ENCODE data around the gene AGBL4. TPM values are rescaled to one million over a fixed set of nuclear protein-coding genes. Genes with fewer than 3 reads are reported as not detected.

AGBL4 gene
- total and polyA plus RNA-seq, 2 donors, result 0.18 to 0.24 TPM

- Histone ChIP-seq H3K4me1 (ENCODE audit: control insufficient read depth in 2 of 2, insufficient read depth in 2 of 2, low read length in 2 of 2) (no peaks in the 10 kb centered on the region), H3K9me3 (ENCODE audit: control insufficient read depth in 2 of 2, insufficient read depth in 1 of 2, low read length in 1 of 2) (no peaks in the 10 kb centered on the region), H3K27ac (ENCODE audit: low read depth in 1 of 2, low read length in 1 of 2) (no peak overlapping the region), H3K36me3 (ENCODE audit: control insufficient read depth in 2 of 2, insufficient read depth in 2 of 2, low read length in 1 of 2) (no peaks in the 10 kb centered on the region), H3K27me3 (ENCODE audit: control insufficient read depth in 2 of 2, insufficient read depth in 1 of 2, low read length in 1 of 2) (no peaks in the 10 kb centered on the region), H3K4me3 (ENCODE audit: low read length in 2 of 2) (no peak overlapping the region)
- 92% methylated on average over 2 of the region's 2 CpGs for WGBS
- DNase-seq (ENCODE audit: low read depth in 6 of 9, low spot score in 9 of 9), result no peak
These were observed 1027.4 kb downstream of the AGBL4 start for GRCh38 chr1:48996311-48996710.

DNA sequence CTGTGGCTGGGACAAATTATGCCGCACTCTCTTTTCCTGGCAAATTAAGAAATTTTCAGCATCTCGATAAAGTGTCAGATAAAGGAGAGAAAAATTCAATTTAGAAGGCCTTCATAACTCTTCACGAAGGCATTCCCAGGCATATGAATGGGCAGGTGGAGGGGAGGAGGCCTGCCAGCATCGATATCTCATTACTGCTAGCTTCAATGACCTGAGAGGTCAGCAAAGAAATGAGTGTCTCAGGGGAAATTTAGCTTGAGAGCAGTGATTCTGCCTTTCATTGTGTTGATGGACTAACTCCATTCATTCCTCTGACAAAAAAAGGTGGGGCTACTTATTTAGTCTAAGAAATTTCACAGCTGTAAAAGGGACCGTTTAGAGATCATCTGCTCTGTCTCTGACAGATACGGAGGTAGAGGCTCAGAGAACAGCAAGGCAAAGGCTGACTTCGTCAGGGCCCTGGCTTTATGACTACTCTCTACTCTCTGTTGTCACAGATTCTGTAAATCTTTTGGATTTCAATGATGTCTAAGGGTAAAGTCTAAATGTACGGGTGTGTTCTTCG is 1035.0 kb downstream of the AGBL4 start:
- Histone ChIP-seq H3K36me3 (ENCODE audit: control insufficient read depth in 2 of 2, insufficient read depth in 2 of 2, low read length in 1 of 2) (no peaks in the 10 kb centered on the region), H3K4me3 (ENCODE audit: low read length in 2 of 2) (no peak overlapping the region), H3K27me3 (ENCODE audit: control insufficient read depth in 2 of 2, insufficient read depth in 1 of 2, low read length in 1 of 2) (no peaks in the 10 kb centered on the region), H3K27ac (ENCODE audit: low read depth in 1 of 2, low read length in 1 of 2) (no peak overlapping the region), H3K4me1 (ENCODE audit: control insufficient read depth in 2 of 2, insufficient read depth in 2 of 2, low read length in 2 of 2) (no peaks in the 10 kb centered on the region), H3K9me3 (ENCODE audit: control insufficient read depth in 2 of 2, insufficient read depth in 1 of 2, low read length in 1 of 2) (no peaks in the 10 kb centered on the region)
- DNase-seq (ENCODE audit: low read depth in 6 of 9, low spot score in 9 of 9), result no peak
- WGBS, result 90% methylated on average over 9 of the region's 9 CpGs

DNA sequence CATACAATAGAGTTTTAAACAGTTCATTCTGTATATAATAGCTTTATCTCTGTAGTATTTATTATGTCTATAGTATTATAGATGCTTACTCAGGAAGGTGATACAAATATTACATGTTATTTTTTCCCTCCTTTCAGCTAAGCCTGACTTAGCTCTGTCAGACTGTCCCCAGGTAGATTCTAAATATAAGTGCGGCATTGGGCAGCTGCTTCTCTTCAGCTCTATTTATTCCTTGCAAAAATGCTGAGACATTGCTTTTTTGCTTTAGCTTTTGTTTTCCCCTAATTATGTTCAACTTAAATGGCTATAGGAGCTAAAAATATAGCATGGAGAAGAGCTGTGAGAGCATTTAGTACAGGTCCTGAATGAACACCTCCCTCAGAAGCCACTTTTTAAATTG is 1043.8 kb downstream of the AGBL4 start:
- Histone ChIP-seq H3K27me3 (ENCODE audit: control insufficient read depth in 2 of 2, insufficient read depth in 1 of 2, low read length in 1 of 2) (no peaks in the 10 kb centered on the region), H3K36me3 (ENCODE audit: control insufficient read depth in 2 of 2, insufficient read depth in 2 of 2, low read length in 1 of 2) (no peaks in the 10 kb centered on the region), H3K4me1 (ENCODE audit: control insufficient read depth in 2 of 2, insufficient read depth in 2 of 2, low read length in 2 of 2) (no peaks in the 10 kb centered on the region), H3K9me3 (ENCODE audit: control insufficient read depth in 2 of 2, insufficient read depth in 1 of 2, low read length in 1 of 2) (no peaks in the 10 kb centered on the region), H3K4me3 (ENCODE audit: low read length in 2 of 2) (no peak overlapping the region), H3K27ac (ENCODE audit: low read depth in 1 of 2, low read length in 1 of 2) (no peak overlapping the region)
- no peak for DNase-seq (ENCODE audit: low read depth in 6 of 9, low spot score in 9 of 9)
- 92% methylated on average over 1 of the region's 1 CpG for WGBS

GRCh38 chr1:48978413-48978812 is 1045.3 kb downstream of the AGBL4 start:
- Histone ChIP-seq H3K27me3 (ENCODE audit: control insufficient read depth in 2 of 2, insufficient read depth in 1 of 2, low read length in 1 of 2) (no peaks in the 10 kb centered on the region), H3K4me3 (ENCODE audit: low read length in 2 of 2) (no peak overlapping the region), H3K27ac (ENCODE audit: low read depth in 1 of 2, low read length in 1 of 2) (no peak overlapping the region), H3K9me3 (ENCODE audit: control insufficient read depth in 2 of 2, insufficient read depth in 1 of 2, low read length in 1 of 2) (no peaks in the 10 kb centered on the region), H3K4me1 (ENCODE audit: control insufficient read depth in 2 of 2, insufficient read depth in 2 of 2, low read length in 2 of 2) (no peaks in the 10 kb centered on the region), H3K36me3 (ENCODE audit: control insufficient read depth in 2 of 2, insufficient read depth in 2 of 2, low read length in 1 of 2) (no peaks in the 10 kb centered on the region)
- 30% methylated on average over 2 of the region's 2 CpGs for WGBS
- DNase-seq (ENCODE audit: low read depth in 6 of 9, low spot score in 9 of 9), result no peak

GRCh38 chr1:48977273-48977672 is 1046.5 kb downstream of the AGBL4 start:
- Histone ChIP-seq H3K4me1 (ENCODE audit: control insufficient read depth in 2 of 2, insufficient read depth in 2 of 2, low read length in 2 of 2) (no peaks in the 10 kb centered on the region), H3K9me3 (ENCODE audit: control insufficient read depth in 2 of 2, insufficient read depth in 1 of 2, low read length in 1 of 2) (no peaks in the 10 kb centered on the region), H3K4me3 (ENCODE audit: low read length in 2 of 2) (no peak overlapping the region), H3K36me3 (ENCODE audit: control insufficient read depth in 2 of 2, insufficient read depth in 2 of 2, low read length in 1 of 2) (no peaks in the 10 kb centered on the region), H3K27me3 (ENCODE audit: control insufficient read depth in 2 of 2, insufficient read depth in 1 of 2, low read length in 1 of 2) (no peaks in the 10 kb centered on the region), H3K27ac (ENCODE audit: low read depth in 1 of 2, low read length in 1 of 2) (no peak overlapping the region)
- DNase-seq (ENCODE audit: low read depth in 6 of 9, low spot score in 9 of 9), result no peak
- WGBS, result 90% methylated on average over 2 of the region's 2 CpGs

DNA sequence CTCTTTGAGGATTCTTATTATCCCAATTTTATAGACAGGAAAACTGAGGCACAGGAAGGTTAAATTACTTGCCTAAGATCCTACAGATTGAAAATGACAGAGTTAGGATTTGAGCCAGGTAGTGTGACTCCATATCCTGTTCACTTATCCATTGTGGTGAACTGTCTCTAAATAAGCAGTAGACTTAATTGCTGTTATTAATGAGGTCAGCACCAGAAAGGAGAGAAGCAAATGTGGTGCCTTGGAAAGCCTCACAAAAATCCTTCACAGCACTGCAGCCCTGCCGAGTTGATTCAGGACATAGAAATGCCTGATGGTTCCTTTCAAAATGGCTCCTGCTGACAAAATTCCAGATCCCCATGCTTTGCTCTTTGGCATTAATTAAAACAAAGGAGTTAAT is 1053.8 kb downstream of the AGBL4 start:
- Histone ChIP-seq H3K27ac (ENCODE audit: low read depth in 1 of 2, low read length in 1 of 2) (no peak overlapping the region), H3K4me3 (ENCODE audit: low read length in 2 of 2) (no peak overlapping the region), H3K36me3 (ENCODE audit: control insufficient read depth in 2 of 2, insufficient read depth in 2 of 2, low read length in 1 of 2) (no peaks in the 10 kb centered on the region), H3K9me3 (ENCODE audit: control insufficient read depth in 2 of 2, insufficient read depth in 1 of 2, low read length in 1 of 2) (no peaks in the 10 kb centered on the region), H3K4me1 (ENCODE audit: control insufficient read depth in 2 of 2, insufficient read depth in 2 of 2, low read length in 2 of 2) (no peaks in the 10 kb centered on the region), H3K27me3 (ENCODE audit: control insufficient read depth in 2 of 2, insufficient read depth in 1 of 2, low read length in 1 of 2) (no peaks in the 10 kb centered on the region)
- no peak for DNase-seq (ENCODE audit: low read depth in 6 of 9, low spot score in 9 of 9)
- WGBS, result 89% methylated on average over 1 of the region's 1 CpG

- Histone ChIP-seq H3K9me3 (ENCODE audit: control insufficient read depth in 2 of 2, insufficient read depth in 1 of 2, low read length in 1 of 2) (no peaks in the 10 kb centered on the region), H3K27me3 (ENCODE audit: control insufficient read depth in 2 of 2, insufficient read depth in 1 of 2, low read length in 1 of 2) (no peaks in the 10 kb centered on the region), H3K4me1 (ENCODE audit: control insufficient read depth in 2 of 2, insufficient read depth in 2 of 2, low read length in 2 of 2) (no peaks in the 10 kb centered on the region), H3K27ac (ENCODE audit: low read depth in 1 of 2, low read length in 1 of 2) (no peak overlapping the region), H3K36me3 (ENCODE audit: control insufficient read depth in 2 of 2, insufficient read depth in 2 of 2, low read length in 1 of 2) (no peaks in the 10 kb centered on the region), H3K4me3 (ENCODE audit: low read length in 2 of 2) (no peak overlapping the region)
- WGBS, result 68% methylated on average over 3 of the region's 3 CpGs
- DNase-seq (ENCODE audit: low read depth in 6 of 9, low spot score in 9 of 9), result no peak
These were observed 1056.4 kb downstream of the AGBL4 start for GRCh38 chr1:48967318-48967717.

GRCh38 chr1:48966583-48966982 is 1057.2 kb downstream of the AGBL4 start:
- DNase-seq (ENCODE audit: low read depth in 6 of 9, low spot score in 9 of 9), result no peak
- Histone ChIP-seq H3K4me3 (ENCODE audit: low read length in 2 of 2) (no peak overlapping the region), H3K4me1 (ENCODE audit: control insufficient read depth in 2 of 2, insufficient read depth in 2 of 2, low read length in 2 of 2) (no peaks in the 10 kb centered on the region), H3K27ac (ENCODE audit: low read depth in 1 of 2, low read length in 1 of 2) (no peak overlapping the region), H3K27me3 (ENCODE audit: control insufficient read depth in 2 of 2, insufficient read depth in 1 of 2, low read length in 1 of 2) (no peaks in the 10 kb centered on the region), H3K36me3 (ENCODE audit: control insufficient read depth in 2 of 2, insufficient read depth in 2 of 2, low read length in 1 of 2) (no peaks in the 10 kb centered on the region), H3K9me3 (ENCODE audit: control insufficient read depth in 2 of 2, insufficient read depth in 1 of 2, low read length in 1 of 2) (no peaks in the 10 kb centered on the region)

DNA sequence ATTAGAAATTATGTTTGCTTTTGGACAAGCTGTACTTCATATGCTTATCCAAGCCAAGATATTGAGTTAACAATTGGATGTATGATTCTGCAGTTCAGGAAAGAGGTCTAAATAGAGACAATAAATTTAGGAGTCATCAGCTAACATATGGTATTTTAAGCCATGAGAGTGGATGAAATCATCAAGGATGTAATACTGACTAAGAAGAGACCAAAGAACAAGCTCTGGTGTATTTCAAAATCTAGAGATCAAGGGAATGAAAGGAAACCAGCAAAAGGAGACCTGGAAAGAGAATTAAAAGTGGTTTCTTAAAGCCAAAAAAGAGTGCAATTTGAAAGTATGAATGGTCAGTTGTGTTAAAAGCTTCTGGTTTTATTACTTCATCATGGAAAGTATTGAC is 1063.4 kb downstream of the AGBL4 start:
- no peaks in the 10 kb centered on the region for H3K9me3 ChIP-seq (ENCODE audit: control insufficient read depth in 2 of 2, insufficient read depth in 1 of 2, low read length in 1 of 2)
- H3K4me1 ChIP-seq (ENCODE audit: control insufficient read depth in 2 of 2, insufficient read depth in 2 of 2, low read length in 2 of 2), result no peaks in the 10 kb centered on the region
- no peak overlapping the region for H3K4me3 ChIP-seq (ENCODE audit: low read length in 2 of 2)
- no peak overlapping the region for H3K27ac ChIP-seq (ENCODE audit: low read depth in 1 of 2, low read length in 1 of 2)
- no peaks in the 10 kb centered on the region for H3K27me3 ChIP-seq (ENCODE audit: control insufficient read depth in 2 of 2, insufficient read depth in 1 of 2, low read length in 1 of 2)
- DNase-seq (ENCODE audit: low read depth in 6 of 9, low spot score in 9 of 9), result no peak
- no peaks in the 10 kb centered on the region for H3K36me3 ChIP-seq (ENCODE audit: control insufficient read depth in 2 of 2, insufficient read depth in 2 of 2, low read length in 1 of 2)

GRCh38 chr1:48955774-48956173 is 1068.0 kb downstream of the AGBL4 start:
- DNase-seq (ENCODE audit: low read depth in 6 of 9, low spot score in 9 of 9), result no peak
- H3K4me3 ChIP-seq (ENCODE audit: low read length in 2 of 2), result no peak overlapping the region
- no peaks in the 10 kb centered on the region for H3K36me3 ChIP-seq (ENCODE audit: control insufficient read depth in 2 of 2, insufficient read depth in 2 of 2, low read length in 1 of 2)
- H3K27me3 ChIP-seq (ENCODE audit: control insufficient read depth in 2 of 2, insufficient read depth in 1 of 2, low read length in 1 of 2), result no peaks in the 10 kb centered on the region
- H3K27ac ChIP-seq (ENCODE audit: low read depth in 1 of 2, low read length in 1 of 2), result no peak overlapping the region
- no peaks in the 10 kb centered on the region for H3K9me3 ChIP-seq (ENCODE audit: control insufficient read depth in 2 of 2, insufficient read depth in 1 of 2, low read length in 1 of 2)
- H3K4me1 ChIP-seq (ENCODE audit: control insufficient read depth in 2 of 2, insufficient read depth in 2 of 2, low read length in 2 of 2), result no peaks in the 10 kb centered on the region
